Iris pigment epithelial cell (primary cell): Measurements from ENCODE around the gene POPDC2.
"Not testable (repeated sequence)": the region's sequence is repeated elsewhere in the genome, so short reads cannot be mapped to it uniquely, and the experiment has no call there.

Source experiments
- DNase-seq: peaks from one replicate; pipeline ENCODE4 v3.0.0-alpha.2; 2011; ENCODE audit warnings: low read depth

Gene POPDC2

GRCh38 chr3:119613201-119613600, 47.2 kb downstream of the POPDC2 start:
- no peak for DNase-seq

- no peak for DNase-seq
These were observed 48.7 kb downstream of the POPDC2 start for GRCh38 chr3:119611664-119612063.

GRCh38 chr3:119609301-119609700, 51.1 kb downstream of the POPDC2 start:
- no peak for DNase-seq

DNA sequence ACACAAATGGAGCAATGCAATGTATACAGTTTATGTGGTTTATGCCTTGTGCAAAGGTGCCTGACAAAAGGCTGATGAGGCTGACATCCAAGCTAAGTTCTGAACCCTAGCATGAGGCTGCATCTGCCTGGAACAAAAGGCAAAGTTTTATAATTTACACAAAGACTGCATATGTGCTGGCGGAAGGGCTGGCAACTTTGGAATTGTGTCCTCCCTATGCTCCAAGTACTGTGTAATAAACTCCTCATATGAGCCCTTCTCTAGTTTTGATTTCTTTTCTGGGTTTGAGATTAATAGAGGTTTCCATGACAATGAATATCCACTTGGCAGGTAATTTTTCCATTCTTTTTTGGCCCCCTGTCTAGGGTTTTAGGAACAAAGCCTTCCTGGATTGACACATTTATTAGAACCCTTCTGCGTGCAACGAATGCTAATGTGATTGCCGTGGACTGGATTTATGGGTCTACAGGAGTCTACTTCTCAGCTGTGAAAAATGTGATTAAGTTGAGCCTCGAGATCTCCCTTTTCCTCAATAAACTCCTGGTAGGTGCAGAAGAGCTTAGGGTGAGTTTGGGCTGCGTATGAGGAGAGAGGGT, 51.9 kb downstream of the POPDC2 start:
- no peak for DNase-seq

- DNase-seq: peak; percentile 52
These were observed 55.5 kb downstream of the POPDC2 start for GRCh38 chr3:119604878-119605277.

DNA sequence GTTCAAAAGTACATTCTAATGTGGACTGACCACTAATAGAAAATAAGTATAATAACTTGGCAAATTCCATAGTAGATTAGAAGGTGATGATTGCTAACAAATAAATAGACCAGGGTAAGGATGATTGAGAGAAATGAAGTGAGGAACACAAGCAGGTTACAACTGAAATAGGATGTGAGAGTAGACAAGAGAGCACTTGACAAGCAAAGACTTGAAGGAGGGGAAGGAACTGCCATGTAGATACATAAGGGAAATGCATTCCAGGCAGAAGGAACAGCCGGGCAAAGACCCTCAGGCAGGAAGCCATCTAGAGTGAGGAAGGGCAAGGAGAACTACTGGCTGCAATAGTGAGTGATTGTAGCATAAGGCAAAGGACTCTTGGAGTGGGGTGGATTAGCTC, 57.7 kb downstream of the POPDC2 start:
- no peak for DNase-seq

GRCh38 chr3:119601154-119601553, 59.2 kb downstream of the POPDC2 start:
- DNase-seq: no peak

- no peak for DNase-seq
These were observed 59.7 kb downstream of the POPDC2 start for GRCh38 chr3:119600732-119601131.

DNA sequence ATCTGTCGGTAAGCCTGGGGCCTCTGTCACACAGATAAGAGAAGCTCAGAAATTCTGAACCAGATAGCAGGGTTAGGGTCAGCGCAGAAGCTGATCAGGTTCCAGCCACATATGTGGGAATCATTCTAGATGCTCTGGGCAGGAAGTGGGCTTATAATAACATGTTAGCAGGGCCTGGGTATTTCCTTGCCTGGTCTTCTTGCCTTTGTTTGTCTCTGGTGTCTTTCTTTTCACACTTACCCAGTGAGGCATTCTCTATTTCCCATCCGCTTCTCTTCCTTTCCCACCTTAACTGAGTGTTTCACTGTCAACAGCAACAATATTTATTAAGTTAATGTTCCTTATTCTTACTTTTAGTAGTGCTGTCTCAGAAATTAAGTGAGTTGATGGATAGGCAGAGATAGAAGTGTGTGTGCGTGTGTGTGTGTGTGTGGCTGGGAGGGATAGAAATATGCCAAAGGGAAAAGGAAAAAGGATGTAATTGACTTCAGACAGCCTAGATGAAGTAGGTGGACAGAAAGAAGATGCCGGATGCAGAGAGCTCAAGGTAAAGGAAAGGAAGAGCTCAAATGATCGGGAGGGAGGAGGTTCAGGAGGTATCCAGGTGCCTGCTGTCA, 60.7 kb downstream of the POPDC2 start:
- DNase-seq: no peak

DNA sequence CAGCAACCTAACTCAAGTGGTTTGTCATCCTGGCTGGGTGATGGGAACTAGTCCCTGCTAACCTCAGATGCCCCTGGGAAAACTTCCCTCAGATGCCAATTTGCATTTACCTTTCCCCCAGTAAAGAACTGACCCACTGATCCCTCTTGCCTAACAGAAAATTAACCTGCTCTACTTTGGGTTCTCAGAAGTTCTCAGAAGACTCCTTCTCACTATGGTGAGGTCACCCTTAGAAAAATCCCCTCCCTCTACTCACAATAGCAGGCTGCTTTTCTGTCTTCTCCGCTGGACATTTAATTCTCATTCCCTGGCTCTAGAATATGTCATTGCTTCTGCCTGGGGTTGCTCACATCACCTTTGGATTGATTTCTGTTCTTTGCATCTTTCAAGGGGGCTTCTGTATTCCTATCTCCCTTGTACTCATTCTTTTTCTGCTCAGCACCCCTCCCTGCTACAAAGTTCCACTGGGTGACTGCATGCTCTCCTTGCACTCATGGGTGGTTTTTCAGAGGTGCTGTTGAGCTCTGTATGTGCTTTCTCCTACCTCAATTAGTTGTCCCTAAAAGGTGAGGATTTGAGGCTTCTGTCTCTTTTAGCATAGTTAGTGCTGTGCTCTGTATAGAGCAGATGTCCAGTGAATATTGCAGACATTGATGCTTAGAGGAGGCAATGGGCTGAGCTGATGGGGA, 61.8 kb downstream of the POPDC2 start:
- no peak for DNase-seq

- no peak for DNase-seq
These were observed 62.7 kb downstream of the POPDC2 start, which contains the start of gene PLA1A for GRCh38 chr3:119597548-119598288. Gene PLA1A (plus strand): TSS chr3:119597885. CDS start chr3:119597914, 29 bp downstream.

GRCh38 chr3:119596398-119596797, 64.0 kb downstream of the POPDC2 start:
- DNase-seq: no peak

DNA sequence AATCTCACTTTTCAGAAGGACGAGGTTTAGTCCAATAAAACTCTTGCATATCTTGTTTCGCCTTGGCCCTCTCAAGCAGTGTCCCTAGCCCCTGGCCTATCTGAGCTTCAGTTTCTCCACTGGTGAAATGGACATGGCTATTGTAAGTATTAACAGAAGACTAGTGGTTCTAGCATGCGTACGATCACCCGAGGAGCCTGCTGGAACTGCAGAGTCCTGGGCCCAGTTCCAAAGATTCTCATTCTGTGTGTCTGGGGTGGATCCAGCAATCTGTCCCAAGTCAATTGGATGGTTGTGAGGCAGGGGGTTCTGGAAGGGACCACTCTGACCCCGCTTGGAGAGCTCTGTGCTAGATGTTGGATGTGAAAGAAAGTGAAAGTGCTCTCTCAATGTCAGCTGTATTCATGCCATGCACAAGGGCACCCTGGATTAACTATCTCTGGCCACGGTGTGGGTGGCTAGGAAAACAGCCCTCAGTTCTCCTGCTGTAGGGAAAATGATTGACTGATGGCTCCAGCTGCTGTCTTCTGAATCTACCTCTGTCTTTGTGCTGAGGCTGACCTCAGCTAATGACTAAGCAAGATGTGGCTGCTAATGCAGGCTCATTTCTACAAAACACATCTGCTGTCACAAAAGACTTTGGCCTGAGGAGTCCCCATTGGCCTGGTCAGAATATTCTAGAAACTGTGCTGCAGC, 64.6 kb downstream of the POPDC2 start:
- DNase-seq: peak; percentile 14

DNA sequence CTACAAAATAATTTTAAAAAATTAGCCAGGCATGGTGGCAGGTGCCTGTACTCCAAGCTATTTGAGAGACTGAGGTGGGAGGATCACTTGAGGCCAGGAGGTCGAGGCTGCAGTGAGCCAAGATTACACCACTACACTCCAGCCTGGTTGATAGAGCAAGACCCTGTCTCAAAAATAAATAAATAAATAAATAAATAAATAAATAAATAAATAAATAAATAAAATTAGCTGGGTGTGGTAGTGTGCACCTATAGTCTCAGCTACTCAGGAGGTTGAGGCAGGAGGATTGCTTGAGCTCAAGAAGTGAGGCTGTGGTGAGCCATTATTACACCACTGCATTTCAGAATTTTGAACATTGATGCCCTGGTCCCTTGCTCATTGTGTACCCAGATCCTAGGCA, 65.5 kb downstream of the POPDC2 start:
- DNase-seq: not testable (repeated sequence)

DNA sequence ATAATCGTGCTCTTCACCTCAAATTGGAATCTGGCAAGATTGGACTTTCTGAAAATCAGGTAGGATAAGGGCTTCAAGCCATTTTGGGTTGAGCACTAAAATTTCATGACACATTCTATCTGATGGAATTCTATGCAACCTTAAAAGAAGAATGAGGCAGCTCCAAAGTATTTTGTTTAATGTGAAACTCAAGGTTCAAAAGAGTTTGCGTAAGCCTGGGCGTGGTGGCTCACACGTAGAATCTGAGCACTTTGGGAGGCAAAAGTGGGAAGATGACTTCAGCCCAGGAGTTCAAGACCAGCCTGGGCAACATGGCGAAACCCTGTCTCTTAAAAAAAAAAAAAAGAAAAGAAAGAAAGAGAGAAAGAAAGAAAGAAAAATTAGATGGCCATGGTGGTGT, 66.3 kb downstream of the POPDC2 start:
- no peak for DNase-seq

DNA sequence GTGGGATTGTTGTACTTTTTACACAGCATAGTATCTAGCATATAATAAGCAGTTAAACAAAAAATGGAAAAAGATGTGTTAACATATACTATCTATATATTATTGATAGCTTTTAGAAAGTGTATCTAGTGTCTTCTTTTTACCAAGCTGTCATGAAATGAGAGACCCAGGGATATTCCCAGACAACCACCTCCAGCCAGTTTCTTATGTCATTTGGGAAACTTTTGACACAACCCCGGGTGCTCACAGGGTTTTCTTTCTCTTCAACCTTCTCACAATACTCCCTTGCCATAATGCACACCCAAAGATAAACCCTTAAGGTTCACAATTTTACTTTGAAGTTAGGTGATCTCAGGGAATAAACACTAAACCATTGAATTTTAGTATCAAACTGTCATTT, 67.5 kb downstream of the POPDC2 start:
- DNase-seq: no peak
